ENCODE measurements around the gene KIF17.

KIF17 gene

DNA sequence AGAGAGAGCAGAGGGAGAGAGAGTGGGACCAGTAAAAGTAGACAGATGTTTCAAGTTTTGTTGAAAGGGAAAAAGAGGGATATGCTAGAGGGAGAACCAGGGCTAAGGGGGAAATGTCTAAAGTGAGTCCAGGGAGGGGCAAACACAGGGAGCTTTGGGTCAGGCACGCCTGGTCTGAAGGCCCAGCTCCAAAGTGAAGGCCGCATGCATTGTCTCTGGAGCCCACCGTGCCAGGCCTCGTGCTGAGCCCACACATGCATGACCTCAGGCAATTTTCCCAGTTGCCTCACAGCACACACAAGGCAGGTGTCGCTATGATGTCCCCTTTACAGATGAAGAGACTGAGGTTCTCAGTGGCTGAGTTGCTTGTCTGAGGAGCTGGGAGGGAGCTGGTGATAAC is 16.0 kb downstream of the KIF17 start:
- no peak overlapping the region for H3K4me3 ChIP-seq (ENCODE audit: low read depth in 1 of 5, low read length in 5 of 5)
- no peaks in the 10 kb centered on the region for H3K36me3 ChIP-seq (ENCODE audit: control insufficient read depth in 5 of 5, insufficient read depth in 5 of 5, low read length in 5 of 5)
- no peaks in the 10 kb centered on the region for H3K27me3 ChIP-seq (ENCODE audit: control insufficient read depth in 5 of 5, insufficient read depth in 4 of 5, low read length in 5 of 5)
- H3K27ac ChIP-seq (ENCODE audit: low read depth, low read length): no peak overlapping the region
- no peak overlapping the region for H3K9ac ChIP-seq (ENCODE audit: low read length in 5 of 5)
- H3K9me3 ChIP-seq (ENCODE audit: control insufficient read depth in 5 of 5, low read length in 5 of 5): no peaks in the 10 kb centered on the region
- H3K4me1 ChIP-seq (ENCODE audit: control insufficient read depth in 5 of 5, insufficient read depth in 5 of 5, low read length in 5 of 5): peaks cover 0 to 8% (median 6%) of the 10 kb centered on the region in 5 donors

DNA sequence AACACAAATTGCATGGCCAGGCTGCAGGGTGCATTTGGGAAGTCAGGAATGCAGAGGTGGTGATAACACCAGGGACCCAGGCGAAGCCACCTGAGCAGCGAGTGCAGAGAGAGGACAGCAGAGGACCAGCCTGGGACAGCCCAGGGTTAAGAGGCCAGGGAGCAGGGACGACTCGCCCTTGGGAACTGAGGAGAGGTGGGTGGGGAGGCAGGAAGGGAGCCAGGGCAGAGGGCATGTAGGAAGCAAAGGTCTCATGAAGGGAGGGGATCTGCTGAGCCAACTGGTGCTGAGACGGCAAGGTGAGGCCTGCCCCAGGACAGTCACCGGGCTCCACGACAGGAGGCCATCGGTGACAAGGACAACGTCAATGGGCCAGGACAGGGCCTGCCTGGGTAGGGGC is 16.4 kb downstream of the KIF17 start:
- no peak overlapping the region for H3K9ac ChIP-seq (ENCODE audit: low read length in 5 of 5)
- no peak overlapping the region for H3K27ac ChIP-seq (ENCODE audit: low read depth, low read length)
- no peaks in the 10 kb centered on the region for H3K36me3 ChIP-seq (ENCODE audit: control insufficient read depth in 5 of 5, insufficient read depth in 5 of 5, low read length in 5 of 5)
- no peak overlapping the region for H3K4me3 ChIP-seq (ENCODE audit: low read depth in 1 of 5, low read length in 5 of 5)
- peaks cover 0 to 11% (median 9%) of the 10 kb centered on the region in 5 donors for H3K4me1 ChIP-seq (ENCODE audit: control insufficient read depth in 5 of 5, insufficient read depth in 5 of 5, low read length in 5 of 5)
- no peaks in the 10 kb centered on the region for H3K27me3 ChIP-seq (ENCODE audit: control insufficient read depth in 5 of 5, insufficient read depth in 4 of 5, low read length in 5 of 5)
- no peaks in the 10 kb centered on the region for H3K9me3 ChIP-seq (ENCODE audit: control insufficient read depth in 5 of 5, low read length in 5 of 5)

DNA sequence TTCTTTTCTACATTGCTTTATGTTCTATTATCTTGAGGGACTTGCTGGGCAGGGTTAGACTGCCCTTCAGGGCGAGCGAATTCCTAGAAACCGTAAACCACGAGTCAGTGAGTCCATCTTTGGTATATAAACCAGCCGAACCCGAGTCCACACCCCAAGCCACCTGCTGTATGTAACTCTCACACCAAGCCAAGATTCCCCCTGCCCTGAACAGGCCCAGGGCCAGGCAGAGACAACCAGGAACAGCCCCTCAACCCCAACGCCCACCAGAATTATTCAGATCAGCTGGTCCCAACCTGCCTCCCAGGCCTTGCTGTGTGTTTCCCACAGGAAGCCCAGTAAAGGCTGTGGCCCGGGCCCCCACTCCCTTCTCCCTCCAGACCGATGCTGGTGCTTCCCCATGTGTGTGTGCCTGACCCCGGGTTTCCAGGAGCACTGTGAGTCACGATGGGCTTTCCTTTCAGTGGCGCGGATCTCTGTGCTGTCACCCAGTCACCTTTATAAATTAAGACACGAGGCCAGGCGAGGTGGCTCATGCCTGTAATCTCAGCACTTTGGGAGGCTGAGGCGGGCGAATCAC is 17.1 kb downstream of the KIF17 start:
- no peaks in the 10 kb centered on the region for H3K9me3 ChIP-seq (ENCODE audit: control insufficient read depth in 5 of 5, low read length in 5 of 5)
- H3K4me3 ChIP-seq (ENCODE audit: low read depth in 1 of 5, low read length in 5 of 5): no peak overlapping the region
- H3K9ac ChIP-seq (ENCODE audit: low read length in 5 of 5): no peak overlapping the region
- H3K4me1 ChIP-seq (ENCODE audit: control insufficient read depth in 5 of 5, insufficient read depth in 5 of 5, low read length in 5 of 5): peaks cover 0 to 17% (median 14%) of the 10 kb centered on the region in 5 donors
- H3K27ac ChIP-seq (ENCODE audit: low read depth, low read length): no peak overlapping the region
- H3K27me3 ChIP-seq (ENCODE audit: control insufficient read depth in 5 of 5, insufficient read depth in 4 of 5, low read length in 5 of 5): no peaks in the 10 kb centered on the region
- no peaks in the 10 kb centered on the region for H3K36me3 ChIP-seq (ENCODE audit: control insufficient read depth in 5 of 5, insufficient read depth in 5 of 5, low read length in 5 of 5)

- no peaks in the 10 kb centered on the region for H3K27me3 ChIP-seq (ENCODE audit: control insufficient read depth in 5 of 5, insufficient read depth in 4 of 5, low read length in 5 of 5)
- H3K27ac ChIP-seq (ENCODE audit: low read depth, low read length): no peak overlapping the region
- no peaks in the 10 kb centered on the region for H3K9me3 ChIP-seq (ENCODE audit: control insufficient read depth in 5 of 5, low read length in 5 of 5)
- H3K36me3 ChIP-seq (ENCODE audit: control insufficient read depth in 5 of 5, insufficient read depth in 5 of 5, low read length in 5 of 5): no peaks in the 10 kb centered on the region
- H3K4me3 ChIP-seq (ENCODE audit: low read depth in 1 of 5, low read length in 5 of 5): no peak overlapping the region
- no peak overlapping the region for H3K9ac ChIP-seq (ENCODE audit: low read length in 5 of 5)
- peaks cover 0 to 17% (median 14%) of the 10 kb centered on the region in 5 donors for H3K4me1 ChIP-seq (ENCODE audit: control insufficient read depth in 5 of 5, insufficient read depth in 5 of 5, low read length in 5 of 5)
These were observed 18.2 kb downstream of the KIF17 start for GRCh38 chr1:20699558-20699957.

DNA sequence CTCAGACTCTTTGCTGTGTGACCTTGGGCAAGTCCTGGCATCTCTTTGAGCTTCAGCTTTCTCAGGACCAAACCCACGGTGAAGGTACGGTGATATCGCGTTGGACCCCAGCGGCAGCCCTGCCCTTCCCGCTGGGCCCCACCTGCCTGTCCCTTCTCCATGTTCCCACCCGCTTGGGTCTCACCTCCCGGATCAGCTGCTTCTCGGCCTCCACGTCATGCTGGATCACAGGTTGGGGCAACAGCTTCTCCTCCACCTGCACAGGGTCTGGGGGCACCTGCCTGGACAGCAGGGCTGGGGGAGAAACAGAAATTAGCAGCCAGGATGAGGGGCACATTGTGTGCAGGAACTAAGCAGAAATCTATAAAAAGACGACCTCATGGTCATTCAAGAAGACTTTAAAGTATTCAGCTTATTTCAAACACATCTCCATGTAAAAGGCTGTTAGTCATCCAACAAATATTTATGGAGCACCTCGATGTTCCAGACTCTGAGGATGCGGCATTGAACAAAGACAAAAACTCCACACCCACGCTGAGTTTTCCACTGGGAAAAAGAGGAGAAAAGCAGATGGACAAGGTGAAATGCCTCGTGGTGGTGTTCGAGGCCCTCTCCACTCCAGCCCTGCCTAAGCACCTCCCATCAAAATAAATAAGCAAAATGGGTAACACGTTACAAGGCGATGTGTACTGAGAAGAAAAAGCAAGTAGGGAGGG is 19.5 kb downstream of the KIF17 start:
- Histone ChIP-seq H3K27ac (ENCODE audit: low read depth, low read length) (no peak overlapping the region), H3K9ac (ENCODE audit: low read length in 5 of 5) (no peak overlapping the region), H3K27me3 (ENCODE audit: control insufficient read depth in 5 of 5, insufficient read depth in 4 of 5, low read length in 5 of 5) (no peaks in the 10 kb centered on the region), H3K36me3 (ENCODE audit: control insufficient read depth in 5 of 5, insufficient read depth in 5 of 5, low read length in 5 of 5) (no peaks in the 10 kb centered on the region), H3K4me3 (ENCODE audit: low read depth in 1 of 5, low read length in 5 of 5) (no peak overlapping the region), H3K4me1 (ENCODE audit: control insufficient read depth in 5 of 5, insufficient read depth in 5 of 5, low read length in 5 of 5) (peaks cover 0 to 17% (median 14%) of the 10 kb centered on the region in 5 donors), H3K9me3 (ENCODE audit: control insufficient read depth in 5 of 5, low read length in 5 of 5) (no peaks in the 10 kb centered on the region)

GRCh38 chr1:20697563-20697962 is 20.2 kb downstream of the KIF17 start:
- no peaks in the 10 kb centered on the region for H3K9me3 ChIP-seq (ENCODE audit: control insufficient read depth in 5 of 5, low read length in 5 of 5)
- H3K9ac ChIP-seq (ENCODE audit: low read length in 5 of 5): no peak overlapping the region
- H3K36me3 ChIP-seq (ENCODE audit: control insufficient read depth in 5 of 5, insufficient read depth in 5 of 5, low read length in 5 of 5): no peaks in the 10 kb centered on the region
- no peaks in the 10 kb centered on the region for H3K27me3 ChIP-seq (ENCODE audit: control insufficient read depth in 5 of 5, insufficient read depth in 4 of 5, low read length in 5 of 5)
- H3K4me3 ChIP-seq (ENCODE audit: low read depth in 1 of 5, low read length in 5 of 5): no peak overlapping the region
- H3K27ac ChIP-seq (ENCODE audit: low read depth, low read length): no peak overlapping the region
- H3K4me1 ChIP-seq (ENCODE audit: control insufficient read depth in 5 of 5, insufficient read depth in 5 of 5, low read length in 5 of 5): peaks cover 0 to 17% (median 14%) of the 10 kb centered on the region in 5 donors

GRCh38 chr1:20696397-20697333 is 21.1 kb downstream of the KIF17 start:
- Histone ChIP-seq H3K4me3 (ENCODE audit: low read depth in 1 of 5, low read length in 5 of 5) (peak overlapping the region; percentile 63 to 79 (median 73)), H3K9ac (ENCODE audit: low read length in 5 of 5) (peak overlapping the region; percentile 52 to 82 (median 73)), H3K27ac (ENCODE audit: low read depth, low read length) (peak overlapping the region; percentile 74), H3K36me3 (ENCODE audit: control insufficient read depth in 5 of 5, insufficient read depth in 5 of 5, low read length in 5 of 5) (no peaks in the 10 kb centered on the region), H3K4me1 (ENCODE audit: control insufficient read depth in 5 of 5, insufficient read depth in 5 of 5, low read length in 5 of 5) (peaks cover 0 to 17% (median 14%) of the 10 kb centered on the region in 5 donors), H3K9me3 (ENCODE audit: control insufficient read depth in 5 of 5, low read length in 5 of 5) (peaks cover 0 to 3% (median 0%) of the 10 kb centered on the region in 5 donors), H3K27me3 (ENCODE audit: control insufficient read depth in 5 of 5, insufficient read depth in 4 of 5, low read length in 5 of 5) (no peaks in the 10 kb centered on the region)

DNA sequence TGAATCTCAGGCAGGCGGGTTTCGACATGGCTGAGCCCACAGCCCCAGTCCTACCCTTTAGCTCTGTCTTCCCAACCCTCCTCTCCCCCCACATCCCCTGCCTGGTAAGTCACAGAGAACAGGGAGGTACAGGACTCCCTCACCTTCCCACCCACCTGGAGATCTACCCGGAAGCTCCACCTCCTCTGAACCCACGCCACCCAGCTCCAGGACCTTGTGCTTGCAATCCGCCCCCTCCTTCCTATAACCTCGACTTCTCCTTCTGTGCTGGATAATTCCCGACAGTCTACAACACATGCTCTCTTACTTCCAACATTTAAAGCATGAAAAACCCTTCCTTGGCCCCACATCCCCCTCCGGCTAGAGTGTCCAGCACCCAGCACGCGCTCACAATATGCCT is 22.3 kb downstream of the KIF17 start:
- H3K9me3 ChIP-seq (ENCODE audit: control insufficient read depth in 5 of 5, low read length in 5 of 5): peaks cover 0 to 3% (median 0%) of the 10 kb centered on the region in 5 donors
- peaks cover 0 to 17% (median 14%) of the 10 kb centered on the region in 5 donors for H3K4me1 ChIP-seq (ENCODE audit: control insufficient read depth in 5 of 5, insufficient read depth in 5 of 5, low read length in 5 of 5)
- no peak overlapping the region for H3K4me3 ChIP-seq (ENCODE audit: low read depth in 1 of 5, low read length in 5 of 5)
- H3K27ac ChIP-seq (ENCODE audit: low read depth, low read length): no peak overlapping the region
- H3K36me3 ChIP-seq (ENCODE audit: control insufficient read depth in 5 of 5, insufficient read depth in 5 of 5, low read length in 5 of 5): no peaks in the 10 kb centered on the region
- no peak overlapping the region for H3K9ac ChIP-seq (ENCODE audit: low read length in 5 of 5)
- no peaks in the 10 kb centered on the region for H3K27me3 ChIP-seq (ENCODE audit: control insufficient read depth in 5 of 5, insufficient read depth in 4 of 5, low read length in 5 of 5)

- H3K4me1 ChIP-seq (ENCODE audit: control insufficient read depth in 5 of 5, insufficient read depth in 5 of 5, low read length in 5 of 5): peaks cover 0 to 17% (median 14%) of the 10 kb centered on the region in 5 donors
- H3K27ac ChIP-seq (ENCODE audit: low read depth, low read length): no peak overlapping the region
- H3K36me3 ChIP-seq (ENCODE audit: control insufficient read depth in 5 of 5, insufficient read depth in 5 of 5, low read length in 5 of 5): no peaks in the 10 kb centered on the region
- H3K4me3 ChIP-seq (ENCODE audit: low read depth in 1 of 5, low read length in 5 of 5): no peak overlapping the region
- no peak overlapping the region for H3K9ac ChIP-seq (ENCODE audit: low read length in 5 of 5)
- H3K27me3 ChIP-seq (ENCODE audit: control insufficient read depth in 5 of 5, insufficient read depth in 4 of 5, low read length in 5 of 5): no peaks in the 10 kb centered on the region
- H3K9me3 ChIP-seq (ENCODE audit: control insufficient read depth in 5 of 5, low read length in 5 of 5): peaks cover 0 to 3% (median 0%) of the 10 kb centered on the region in 5 donors
These were observed 24.2 kb downstream of the KIF17 start for GRCh38 chr1:20693623-20694022.

All from subcutaneous abdominal adipose tissue (tissue), 5 donors.